ENCODE results near the gene CTBP2. TPM values are rescaled to one million over a fixed set of nuclear protein-coding genes. Genes with fewer than 3 reads are reported as not detected.
A peak's percentile ranks its signal among the peaks of the same experiment; 100 is the strongest.

Gene CTBP2
- total RNA-seq, 6 experiments from 2014 or later, result 3.2 to 8.2 (median 5.4) TPM

GRCh38 chr10:125076891-125077541 lies 83.3 kb downstream of the CTBP2 start:
- Histone ChIP-seq H3K27ac (no peak overlapping the region), H3K4me3 (no peak overlapping the region), H3K9me3 (no peaks in the 10 kb centered on the region), H3K4me1 (peaks cover 0 to 4% (median 0%) of the 10 kb centered on the region in 4 donors), H3K36me3 (no peaks in the 10 kb centered on the region), H3K27me3 (no peaks in the 10 kb centered on the region)
- DNase-seq (no peak), ATAC-seq (peak; percentile 38 to 77 (median 54))
- no peak for TF ChIP-seq CTCF (IDR thresholded peaks at IDR 0.05)
- no peak for TF ChIP-seq POLR2A (IDR thresholded peaks at IDR 0.05)
- 67% methylated on average over 13 of the region's 14 CpGs for WGBS (ENCODE audit: insufficient coverage, low coverage, low lambda C conversion rate, missing lambda C conversion rate)
- intact Hi-C loops (cut with DNase I), result no loop called here

DNA sequence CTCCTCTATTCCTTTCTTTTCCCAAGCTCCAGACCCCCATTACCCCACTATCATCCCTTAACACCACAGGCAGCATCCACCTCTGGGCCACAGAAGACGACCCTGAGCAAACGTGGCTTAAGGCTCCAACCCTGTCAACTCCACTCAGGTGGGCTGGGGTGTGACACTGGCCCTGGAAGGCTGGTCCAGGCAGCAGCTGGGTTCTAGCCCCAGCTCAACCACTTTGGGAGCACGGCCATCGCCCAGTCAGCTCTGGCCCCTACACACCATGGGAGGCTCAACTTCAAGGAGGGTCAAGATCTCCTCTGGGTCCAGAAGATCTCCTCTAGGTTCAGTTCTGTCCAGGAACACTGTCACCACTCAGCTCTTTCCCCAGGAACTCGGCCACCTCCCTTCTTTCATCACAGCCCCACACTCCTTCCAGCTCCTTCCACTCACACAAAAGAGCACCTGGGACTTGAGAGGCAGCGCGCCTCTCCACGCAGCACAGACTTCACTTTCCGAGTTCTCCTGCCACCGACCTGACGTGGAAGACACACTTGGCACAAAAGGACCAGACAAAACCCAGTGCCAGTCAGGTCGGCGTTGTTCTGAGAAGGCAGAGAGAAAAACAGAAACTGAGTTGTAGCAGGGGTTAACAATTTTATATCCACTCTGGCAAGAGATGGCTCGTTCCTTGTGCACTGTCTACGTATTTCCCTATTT lies 84.1 kb downstream of the CTBP2 start:
- no peaks in the 10 kb centered on the region for H3K9me3 ChIP-seq
- H3K27me3 ChIP-seq, result no peaks in the 10 kb centered on the region
- TF ChIP-seq POLR2A (IDR thresholded peaks at IDR 0.05) (no peak), CTCF (IDR thresholded peaks at IDR 0.05) (no peak)
- intact Hi-C loops (cut with DNase I), result no loop called here
- H3K27ac ChIP-seq, result peak overlapping the region in 2 of 3 donors; percentile 18 to 63
- no peak overlapping the region for H3K4me3 ChIP-seq
- no peak for ATAC-seq
- H3K4me1 ChIP-seq, result no peaks in the 10 kb centered on the region
- no peak for DNase-seq
- WGBS (ENCODE audit: insufficient coverage, low coverage, low lambda C conversion rate, missing lambda C conversion rate), result 53% methylated on average over 12 of the region's 15 CpGs
- H3K36me3 ChIP-seq, result no peaks in the 10 kb centered on the region

- no peak for TF ChIP-seq CTCF (IDR thresholded peaks at IDR 0.05)
- no peak for TF ChIP-seq POLR2A (IDR thresholded peaks at IDR 0.05)
- no peaks in the 10 kb centered on the region for H3K9me3 ChIP-seq
- no peak overlapping the region for H3K4me3 ChIP-seq
- intact Hi-C loops (cut with DNase I), result no loop called here
- H3K4me1 ChIP-seq, result no peaks in the 10 kb centered on the region
- DNase-seq, result no peak
- H3K27ac ChIP-seq, result no peak overlapping the region
- ATAC-seq, result no peak
- H3K27me3 ChIP-seq, result no peaks in the 10 kb centered on the region
- no peaks in the 10 kb centered on the region for H3K36me3 ChIP-seq
Measured at GRCh38 chr10:125073996-125074395, 86.4 kb downstream of the CTBP2 start.

DNA sequence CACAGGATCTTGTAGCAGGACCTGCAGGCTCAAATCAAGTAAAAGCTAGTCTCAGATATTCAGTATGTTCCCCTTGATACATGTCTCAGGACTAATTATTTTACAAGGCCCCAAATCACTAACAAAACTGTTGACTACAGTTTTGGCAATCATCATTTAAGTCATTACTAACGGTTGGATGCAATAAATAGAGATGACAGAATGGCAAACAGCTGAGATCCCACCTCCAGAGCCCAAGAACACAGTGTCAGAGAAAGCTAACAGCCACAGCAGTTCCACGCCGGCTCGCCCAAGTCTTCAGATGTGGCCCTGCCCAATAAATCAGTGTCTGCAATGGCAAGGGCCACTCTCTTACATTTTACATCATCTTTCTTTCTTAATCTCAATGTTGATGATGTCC lies 87.6 kb downstream of the CTBP2 start:
- intact Hi-C loops (cut with DNase I), result no loop called here
- Histone ChIP-seq H3K36me3 (no peaks in the 10 kb centered on the region), H3K4me1 (no peaks in the 10 kb centered on the region), H3K9me3 (no peaks in the 10 kb centered on the region), H3K4me3 (no peak overlapping the region), H3K27ac (no peak overlapping the region), H3K27me3 (no peaks in the 10 kb centered on the region)
- TF ChIP-seq CTCF (IDR thresholded peaks at IDR 0.05) (no peak), POLR2A (IDR thresholded peaks at IDR 0.05) (no peak)
- 75% methylated on average over 3 of the region's 4 CpGs for WGBS (ENCODE audit: insufficient coverage, low coverage, low lambda C conversion rate, missing lambda C conversion rate)
- DNase-seq (no peak), ATAC-seq (no peak)

Data from right lobe of liver (tissue), 6 donors.